A549 (cell line): ENCODE data around the gene TCTN2. TPM values are rescaled to one million over a fixed set of nuclear protein-coding genes. Genes with fewer than 3 reads are reported as not detected.

Source experiments
- ATAC-seq, 2 experiments: fragments of 200-7000 bp in 1 of 2; fragments of >200 bp in 1 of 2; cut with Nextera tagmentation in 1 of 2; cut with Tn5 transposase in 1 of 2; 3 replicates each; pipeline versions ENCODE4 v1.8.0 to v1.9.1; 2018 to 2020; ENCODE audit warnings: mild to moderate bottlenecking in 1 of 2, moderate library complexity in 1 of 2
- CTCF ChIA-PET: fragments of 300-600 bp; sonication (Branson Sonifier 250); formaldehyde crosslinking; extraction: SDS; loops from one replicate; lab custom pipeline; 2021; ENCODE audit warnings: antibody characterized with exemption, inconsistent platforms; lab: Yijun Ruan, JAX
- POLR2A ChIA-PET: fragments of 350-600 bp; formaldehyde crosslinking; extraction: SDS; loops from one replicate; lab custom pipeline; 2021; ENCODE audit warnings: antibody characterized with exemption, inconsistent platforms; lab: Yijun Ruan, JAX
- DNase-seq, 2 experiments: peaks; one replicate each; pipeline versions ENCODE4 v3.0.0 to v3.0.0-alpha.2; 2011 to 2016; ENCODE audit warnings: low read depth in 1 of 2, low spot score in 1 of 2
- FAIRE-seq: peaks from 2 replicates; lab custom pipeline; 2011; peaks lifted over from hg19 to GRCh38; lab: Jason Lieb, UNC
- H3K27ac ChIP-seq, 2 experiments: fragments of >200 bp; sonication (Bioruptor Twin); formaldehyde crosslinking; 3 replicates each; pipeline ENCODE4 v1.5.1; 2016 to 2017
- H3K4me1 ChIP-seq: fragments of >200 bp; sonication (Bioruptor Twin); formaldehyde crosslinking; 3 replicates; pipeline ENCODE4 v1.6.1; 2016
- H3K4me2 ChIP-seq: fragments of >200 bp; sonication (Bioruptor Twin); formaldehyde crosslinking; 3 replicates; pipeline ENCODE4 v1.6.1; 2016
- H3K4me3 ChIP-seq: fragments of >200 bp; sonication (Bioruptor Twin); formaldehyde crosslinking; 3 replicates; pipeline ENCODE4 v1.5.1; 2016
- H3K9me3 ChIP-seq: fragments of >200 bp; sonication (Bioruptor Twin); formaldehyde crosslinking; 3 replicates; pipeline ENCODE4 v1.6.1; 2016
- CBX8 ChIP-seq: fragments of 200-600 bp; sonication (generic); IDR thresholded peaks from 2 replicates; pipeline ENCODE4 v1.6.1; 2016
- EP300 ChIP-seq, 2 experiments: fragments of >200 bp; sonication (Bioruptor Twin); formaldehyde crosslinking; IDR thresholded peaks; 2 replicates in 1 of 2; 3 replicates in 1 of 2; pipeline ENCODE4 v1.6.1; 2016 to 2017
- HOXA7 ChIP-seq: fragments of 250-450 bp; sonication (Bioruptor Pico); IDR thresholded peaks from 2 replicates; pipeline ENCODE4 v1.5.0; 2020; ENCODE audit warnings: mild to moderate bottlenecking, moderate library complexity
- HOXB5 ChIP-seq: fragments of 250-450 bp; sonication (Bioruptor Pico); IDR thresholded peaks from 2 replicates; pipeline ENCODE4 v1.5.0; 2020; ENCODE audit warnings: mild to moderate bottlenecking, moderate library complexity
- KDM1A ChIP-seq: fragments of 200-600 bp; sonication (generic); IDR thresholded peaks from 2 replicates; pipeline ENCODE4 v1.6.1; 2016; ENCODE audit warnings: low read depth, mild to moderate bottlenecking
- NFE2L2 ChIP-seq: fragments of 150-350 bp; conservative IDR thresholded peaks from 2 replicates; pipeline ENCODE4 v1.6.1; 2014; ENCODE audit warnings: low read length
- PHF8 ChIP-seq: fragments of 200-600 bp; sonication (generic); IDR thresholded peaks from 2 replicates; pipeline ENCODE4 v1.6.1; 2016; ENCODE audit warnings: low read depth, mild to moderate bottlenecking, antibody characterized with exemption, moderate library complexity, borderline replicate concordance
- RAD21 ChIP-seq, 2 experiments: fragments of >200 bp in 1 of 2; sonication (Bioruptor Twin) in 1 of 2; formaldehyde crosslinking in 1 of 2; IDR thresholded peaks in 1 of 2; conservative IDR thresholded peaks in 1 of 2; 2 replicates in 1 of 2; 3 replicates in 1 of 2; pipeline ENCODE4 v1.6.1; 2012 to 2018; ENCODE audit warnings: inconsistent platforms in 1 of 2
- REST ChIP-seq: fragments of 200-600 bp; sonication (generic); IDR thresholded peaks from 2 replicates; pipeline ENCODE4 v1.6.1; 2016; ENCODE audit warnings: antibody characterized with exemption, mild to moderate bottlenecking, moderate library complexity
- RNF2 ChIP-seq: fragments of 200-600 bp; sonication (generic); IDR thresholded peaks from 2 replicates; pipeline ENCODE4 v1.6.1; 2016; ENCODE audit warnings: low read depth, mild to moderate bottlenecking, antibody characterized with exemption, moderate library complexity, borderline replicate concordance
- TFCP2L1 ChIP-seq: fragments of 250-450 bp; sonication (Bioruptor Pico); IDR thresholded peaks from 2 replicates; pipeline ENCODE4 v1.5.0; 2021; ENCODE audit warnings: mild to moderate bottlenecking
- ZNF302 ChIP-seq: fragments of 250-450 bp; sonication (Bioruptor Pico); IDR thresholded peaks from 2 replicates; pipeline ENCODE4 v1.9.0; 2021; ENCODE audit warnings: inconsistent platforms, mild to moderate bottlenecking, moderate library complexity
- ZSCAN20 ChIP-seq: fragments of 250-450 bp; sonication (Bioruptor Pico); IDR thresholded peaks from 2 replicates; pipeline ENCODE4 v1.8.0; 2022; ENCODE audit warnings: mild to moderate bottlenecking, moderate library complexity
- WGBS: methylation state at CpG from one replicate; pipeline ENCODE4 v1.1.6; 2017; ENCODE audit errors: missing lambda C conversion rate; 5-methylcytosine and 5-hydroxymethylcytosine counted together
- polyA plus RNA-seq, 4 experiments: library from polyadenylated mRNA; depleted of rRNA in 3 of 4; stranded (reverse); fragments of >200 nt; fragmentation: RNase III in 1 of 4; extraction: RNeasy Plus Mini Kit Qiagen cat#74134 plus additional on column Dnase treatment in 1 of 4; gene quantifications; 2 replicates in 3 of 4; 3 replicates in 1 of 4; pipeline ENCODE4 v1.2.3, GENCODE V29; 2011 to 2017
- TF ChIP-seq, protein P1 (sequence below): fragments of 250-450 bp; sonication (Bioruptor Pico); IDR thresholded peaks from 2 replicates; pipeline ENCODE4 v1.5.0; 2021; ENCODE audit warnings: mild to moderate bottlenecking, moderate library complexity, borderline replicate concordance
- TF ChIP-seq, protein P2 (sequence below): fragments of 450-650 bp; IDR thresholded peaks from 2 replicates; pipeline ENCODE4 v1.6.1; 2014; ENCODE audit warnings: antibody characterized with exemption

TCTN2 gene
- polyA plus RNA-seq, 2 of the 4 experiments (the other 2 are of a cell fraction), result 8.6 to 14.3 TPM

DNA sequence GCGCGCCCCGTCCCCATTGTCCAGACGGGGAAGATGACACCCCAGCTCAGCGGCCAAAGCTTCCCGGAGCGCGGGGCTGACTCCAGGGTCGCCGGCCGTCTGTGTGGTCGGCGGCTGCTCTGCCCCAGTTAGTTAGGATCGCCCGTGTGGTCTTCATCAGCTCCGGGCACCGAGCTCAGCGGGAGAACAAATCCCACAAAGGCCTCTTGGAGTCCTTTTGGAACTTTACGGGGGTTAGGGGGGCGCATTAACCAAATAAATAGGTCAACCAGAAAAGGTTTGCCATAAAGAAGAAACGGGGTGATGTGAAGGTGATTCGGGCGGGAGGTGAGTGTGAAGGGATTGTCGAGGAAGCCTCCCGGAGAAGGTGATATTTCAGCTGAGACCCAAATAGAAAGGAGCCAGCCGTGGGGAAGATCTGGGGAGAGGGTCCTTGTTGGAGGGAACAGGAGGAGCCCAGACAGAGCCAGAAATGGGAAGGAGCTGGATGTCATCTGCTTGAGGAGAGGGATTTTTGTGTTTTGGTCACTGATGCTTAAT is 41.9 kb downstream of the TCTN2 start:
- H3K4me2 ChIP-seq, result peak overlapping the region; percentile 93
- no peak for TF ChIP-seq ZNF302
- no peak for TF ChIP-seq REST
- TF ChIP-seq, protein P1, sequence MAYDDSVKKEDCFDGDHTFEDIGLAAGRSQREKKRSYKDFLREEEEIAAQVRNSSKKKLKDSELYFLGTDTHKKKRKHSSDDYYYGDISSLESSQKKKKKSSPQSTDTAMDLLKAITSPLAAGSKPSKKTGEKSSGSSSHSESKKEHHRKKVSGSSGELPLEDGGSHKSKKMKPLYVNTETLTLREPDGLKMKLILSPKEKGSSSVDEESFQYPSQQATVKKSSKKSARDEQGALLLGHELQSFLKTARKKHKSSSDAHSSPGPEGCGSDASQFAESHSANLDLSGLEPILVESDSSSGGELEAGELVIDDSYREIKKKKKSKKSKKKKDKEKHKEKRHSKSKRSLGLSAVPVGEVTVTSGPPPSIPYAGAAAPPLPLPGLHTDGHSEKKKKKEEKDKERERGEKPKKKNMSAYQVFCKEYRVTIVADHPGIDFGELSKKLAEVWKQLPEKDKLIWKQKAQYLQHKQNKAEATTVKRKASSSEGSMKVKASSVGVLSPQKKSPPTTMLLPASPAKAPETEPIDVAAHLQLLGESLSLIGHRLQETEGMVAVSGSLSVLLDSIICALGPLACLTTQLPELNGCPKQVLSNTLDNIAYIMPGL (CRISPR knock-in tag), result no peak
- TF ChIP-seq CBX8, result no peak
- TF ChIP-seq, all 56 proteins: peak for 0
- 5% methylated on average over 12 of the region's 26 CpGs for WGBS
- ATAC-seq, result peak; percentile 7 to 21; a peak in 2 of 6 replicates
- peak in 1 of 2 experiments; percentile 7 for DNase-seq
- Histone ChIP-seq H3K4me1 (peaks cover 13% of the 10 kb centered on the region; the same call in 1 of the 3 replicates), H3K27ac (peak overlapping the region; percentile 83 to 94), H3K9me3 (no peaks in the 10 kb centered on the region), H3K4me3 (peak overlapping the region; percentile 84)
- ChIA-PET POLR2A (interaction anchor here (1.2 to 1.5 kb wide), 3 partner anchors 11 to 348 kb away, joined by 4 to 7 read pairs (median 5); partner anchors contain the start of genes SBNO1 and ZNF664), CTCF (interaction anchor here (1.0 to 1.2 kb wide), 2 partner anchors 25 to 225 kb away, joined by 3 read pairs; no protein-coding TSS in a partner anchor)
- no peak for FAIRE-seq

DNA sequence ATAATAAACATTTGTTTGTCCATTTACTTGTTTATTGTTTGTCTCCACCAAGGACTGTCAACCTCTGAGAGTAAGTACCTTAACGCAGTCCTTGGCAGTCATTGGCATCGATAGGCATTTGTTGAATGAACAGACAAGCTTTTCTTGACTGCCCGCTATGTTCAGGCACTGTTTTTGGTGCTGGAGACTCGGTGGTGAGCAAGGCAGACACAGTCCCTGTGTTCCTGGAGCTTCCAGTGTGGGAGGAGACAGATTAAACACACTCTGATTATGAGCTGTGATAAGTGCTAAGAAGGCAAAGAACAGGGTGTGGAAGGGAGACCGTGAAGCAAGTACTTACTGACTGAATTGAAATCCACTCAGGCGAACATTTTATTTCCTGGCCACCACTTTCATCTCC is 42.5 kb downstream of the TCTN2 start:
- FAIRE-seq (no peak), ATAC-seq (no peak)
- POLR2A ChIA-PET, result no interaction called here

GRCh38 chr12:123713823-123714585 is 43.1 kb downstream of the TCTN2 start:
- DNase-seq (no peak), FAIRE-seq (no peak), ATAC-seq (no peak)
- POLR2A ChIA-PET, result no interaction called here
- WGBS, result 91% methylated on average over 10 of the region's 10 CpGs
- H3K4me1 ChIP-seq, result peaks cover 13% of the 10 kb centered on the region; the same call in 1 of the 3 replicates
- TF ChIP-seq HOXB5 (no peak), NFE2L2 (no peak), PHF8 (no peak), TFCP2L1 (CRISPR knock-in tag) (no peak), EP300 (IDR thresholded peaks at IDR 0.05) (no peak), RNF2 (no peak), ZNF302 (no peak), CBX8 (no peak), ZSCAN20 (no peak), HOXA7 (no peak), RAD21 (conservative IDR thresholded peaks at IDR 0.05 in 1 of 2, IDR thresholded peaks at IDR 0.05 in 1 of 2) (no peak)
- TF ChIP-seq, protein P2, sequence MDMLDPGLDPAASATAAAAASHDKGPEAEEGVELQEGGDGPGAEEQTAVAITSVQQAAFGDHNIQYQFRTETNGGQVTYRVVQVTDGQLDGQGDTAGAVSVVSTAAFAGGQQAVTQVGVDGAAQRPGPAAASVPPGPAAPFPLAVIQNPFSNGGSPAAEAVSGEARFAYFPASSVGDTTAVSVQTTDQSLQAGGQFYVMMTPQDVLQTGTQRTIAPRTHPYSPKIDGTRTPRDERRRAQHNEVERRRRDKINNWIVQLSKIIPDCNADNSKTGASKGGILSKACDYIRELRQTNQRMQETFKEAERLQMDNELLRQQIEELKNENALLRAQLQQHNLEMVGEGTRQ, result no peak
- TF ChIP-seq, all 56 proteins: peak for 0
- Histone ChIP-seq H3K4me2 (peak overlapping the region; percentile 93), H3K9me3 (no peaks in the 10 kb centered on the region), H3K4me3 (no peak overlapping the region), H3K27ac (no peak overlapping the region)
- CTCF ChIA-PET, result interaction anchor here (1.2 kb wide), 1 partner anchor 23 kb away, joined by 3 read pairs; no protein-coding TSS in a partner anchor

More for the DNA sequence above, 42.5 kb downstream of the TCTN2 start:
- H3K9me3 ChIP-seq, result no peaks in the 10 kb centered on the region
- 70% methylated on average over 6 of the region's 6 CpGs for WGBS
- CTCF ChIA-PET, result interaction anchor here (1.2 kb wide), 1 partner anchor 24 kb away, joined by 3 read pairs; no protein-coding TSS in a partner anchor
- TF ChIP-seq KDM1A (no peak), NFE2L2 (no peak)
- TF ChIP-seq, all 56 proteins: peak for 0
- peak overlapping the region; percentile 84; the same call in 2 of the 3 replicates for H3K4me3 ChIP-seq
- DNase-seq, result no peak
- H3K4me2 ChIP-seq, result peak overlapping the region; percentile 93
- peak overlapping the region in 1 of 2 experiments; percentile 94; a peak in 2 of 6 replicates for H3K27ac ChIP-seq
- H3K4me1 ChIP-seq, result peaks cover 13% of the 10 kb centered on the region; the same call in 1 of the 3 replicates
